HG03060 (cell line): ENCODE results near the gene MAN2B2.
"Not testable (repeated sequence)": the region's sequence is repeated elsewhere in the genome, so short reads cannot be mapped to it uniquely, and the experiment has no call there.

ENCODE experiments used
- ATAC-seq: cut with Tn5 transposase; IDR thresholded peaks from one replicate; pipeline ENCODE4 v1.9.1; 2021; ENCODE audit warnings: low read depth, moderate number of reproducible peaks; ENCODE audit not compliant: unreplicated experiment

The MAN2B2 gene

GRCh38 chr4:6634746-6635145, 59.8 kb downstream of the MAN2B2 start:
- no peak for ATAC-seq

- no peak for ATAC-seq
Observed at GRCh38 chr4:6639137-6639680, 64.2 kb downstream of the MAN2B2 start.

- no peak for ATAC-seq
Observed at GRCh38 chr4:6640292-6641163, 65.5 kb downstream of the MAN2B2 start, which contains the start of gene MRFAP1. Gene MRFAP1 (plus strand): TSS chr4:6640685. CDS start chr4:6640863, 178 bp downstream.

- ATAC-seq: no peak
Observed at GRCh38 chr4:6641164-6641970, 66.4 kb downstream of the MAN2B2 start.

- no peak for ATAC-seq
Observed at GRCh38 chr4:6641971-6642320, 67.0 kb downstream of the MAN2B2 start.

GRCh38 chr4:6643141-6643847, 68.3 kb downstream of the MAN2B2 start:
- ATAC-seq: no peak

- ATAC-seq: no peak
Observed at GRCh38 chr4:6644792-6645530, 70.0 kb downstream of the MAN2B2 start.

GRCh38 chr4:6647169-6647568, 72.2 kb downstream of the MAN2B2 start:
- no peak for ATAC-seq

- no peak for ATAC-seq
Observed at GRCh38 chr4:6647582-6648230, 72.7 kb downstream of the MAN2B2 start.

- no peak for ATAC-seq
Observed at GRCh38 chr4:6649216-6649615, 74.2 kb downstream of the MAN2B2 start.

- ATAC-seq: not testable (repeated sequence)
Observed at GRCh38 chr4:6654211-6654610, 79.2 kb downstream of the MAN2B2 start.

- ATAC-seq: not testable (repeated sequence)
Observed at GRCh38 chr4:6655291-6655690, 80.3 kb downstream of the MAN2B2 start.

- ATAC-seq: no peak
Observed at GRCh38 chr4:6655924-6656323, 80.9 kb downstream of the MAN2B2 start.

- ATAC-seq: no peak
Observed at GRCh38 chr4:6657242-6658208, 82.5 kb downstream of the MAN2B2 start.

GRCh38 chr4:6658209-6658595, 83.2 kb downstream of the MAN2B2 start:
- no peak for ATAC-seq

GRCh38 chr4:6658597-6659075, 83.6 kb downstream of the MAN2B2 start:
- ATAC-seq: no peak

- ATAC-seq: no peak
Observed at GRCh38 chr4:6659897-6660296, 84.9 kb downstream of the MAN2B2 start.

- ATAC-seq: no peak
Observed at GRCh38 chr4:6660430-6660829, 85.4 kb downstream of the MAN2B2 start.
